Measurements from ENCODE around the gene MZT2B.
"Not testable (repeated sequence)": the region's sequence is repeated elsewhere in the genome, so short reads cannot be mapped to it uniquely, and the experiment has no call there.

- not testable (repeated sequence) for TF ChIP-seq POLR2A, CTCF (IDR thresholded peaks at IDR 0.05)
Measured at GRCh38 chr2:130230376-130230775, 48.3 kb downstream of the MZT2B start.
